GM19035 (cell line): ENCODE results near the gene MOK.

Experiments used
- ATAC-seq: cut with Tn5 transposase; IDR thresholded peaks from one replicate; pipeline ENCODE4 v1.9.1; 2021; ENCODE audit not compliant: unreplicated experiment

MOK gene

GRCh38 chr14:102183886-102184285 lies 121.1 kb downstream of the MOK start:
- ATAC-seq, result no peak

GRCh38 chr14:102182936-102183619 lies 121.9 kb downstream of the MOK start:
- no peak for ATAC-seq

GRCh38 chr14:102182190-102182589 lies 122.8 kb downstream of the MOK start:
- ATAC-seq, result no peak

DNA sequence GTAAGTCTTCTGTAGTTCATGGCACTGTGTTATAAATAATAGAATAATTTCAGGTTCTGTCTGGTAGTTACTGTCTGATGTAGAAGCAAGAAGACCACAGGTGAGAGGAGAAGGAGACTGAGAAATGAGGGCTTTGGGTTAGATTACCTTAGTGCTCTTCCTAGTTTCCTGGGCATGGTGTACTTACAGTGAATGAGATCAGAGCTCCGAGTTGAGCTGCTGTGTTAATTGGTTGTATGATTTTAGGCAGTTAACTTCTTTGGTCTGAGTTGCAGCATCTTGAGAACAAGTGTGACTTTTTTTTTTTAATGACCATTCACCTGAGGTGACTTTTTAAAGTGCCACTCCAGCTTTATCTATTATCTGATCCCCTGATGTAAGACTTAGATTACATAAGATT lies 123.8 kb downstream of the MOK start:
- no peak for ATAC-seq

DNA sequence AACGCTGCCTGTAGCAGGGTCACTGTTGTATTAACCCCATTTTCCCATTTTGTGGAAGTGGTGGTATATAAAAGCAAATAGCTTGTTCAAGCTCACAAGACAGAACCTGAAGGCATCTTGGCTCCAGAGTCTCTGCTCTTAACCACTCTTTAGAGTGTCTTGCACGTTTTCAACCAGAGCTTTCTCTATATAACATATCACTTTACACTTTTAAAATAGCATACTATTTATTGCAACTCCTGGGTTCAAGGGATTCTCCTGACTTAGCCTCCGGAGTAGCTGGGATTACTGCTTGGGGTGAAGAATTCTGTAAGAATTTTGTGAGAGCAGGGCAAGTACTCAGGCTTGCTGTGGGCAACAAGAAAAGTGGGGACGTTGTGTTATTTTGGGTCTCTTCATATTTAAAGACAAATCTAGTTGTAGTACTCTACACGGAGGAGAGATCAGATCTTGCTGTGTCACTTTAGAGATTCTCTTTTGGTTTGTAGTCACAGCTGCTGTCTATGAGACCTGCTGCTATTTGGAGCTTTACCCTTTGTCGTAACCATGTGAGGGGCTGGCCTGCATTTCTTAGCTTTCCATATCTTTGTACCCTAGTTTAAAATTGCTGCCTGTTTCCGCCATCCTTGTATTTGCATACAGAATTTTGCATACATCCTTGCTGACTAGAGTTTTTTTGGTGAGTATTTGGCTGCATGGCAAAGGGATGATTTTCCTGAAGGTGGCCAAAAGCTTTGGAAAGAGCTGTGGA lies 124.5 kb downstream of the MOK start:
- no peak for ATAC-seq
